ENCODE data around the gene BORCS5. TPM values are rescaled to one million over a fixed set of nuclear protein-coding genes. Genes with fewer than 3 reads are reported as not detected.

BORCS5 gene
- total and polyA plus RNA-seq, 2 donors (not counting 1 experiment from before 2014, with no cell fraction given) = 13.5 to 14.4 TPM

DNA sequence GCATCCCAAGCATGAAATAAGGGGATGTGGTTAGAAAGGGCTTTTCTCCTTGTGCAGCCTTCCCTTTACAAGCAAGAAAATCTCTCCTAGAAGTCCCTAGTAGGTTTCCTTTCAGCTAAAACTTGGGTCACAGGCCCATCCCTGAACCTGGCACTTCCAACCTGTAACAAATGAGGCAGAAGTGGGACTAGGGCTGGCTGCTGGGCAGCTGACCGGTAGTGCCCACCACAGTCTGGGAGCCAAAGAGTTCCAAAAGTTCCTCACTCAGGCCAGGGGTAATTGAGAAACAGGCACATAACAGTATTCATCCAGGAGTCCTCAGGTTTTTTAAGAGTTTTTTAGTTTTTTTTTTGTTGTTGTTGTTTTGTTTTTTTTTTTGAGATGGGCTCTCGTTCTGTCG lies 30.6 kb upstream of the BORCS5 start:
- no peaks in the 10 kb centered on the region for H3K9me3 ChIP-seq (ENCODE audit: control insufficient read depth, insufficient read depth, low read depth, low read length)
- H3K27ac ChIP-seq (ENCODE audit: insufficient read depth, low read length) = no peak overlapping the region
- no peak overlapping the region for H3K4me3 ChIP-seq (replicated peaks in 1 of 4; ENCODE audit: control extremely low read depth in 1 of 4, insufficient read depth in 1 of 4, low read depth in 3 of 4, low read length in 4 of 4)
- no peaks in the 10 kb centered on the region for H4K20me1 ChIP-seq (ENCODE audit: control insufficient read depth, extremely low read depth, insufficient read depth, low read length)
- no peaks in the 10 kb centered on the region for H3K27me3 ChIP-seq (ENCODE audit: control insufficient read depth, insufficient read depth, low read length)
- no peaks in the 10 kb centered on the region for H3K4me1 ChIP-seq (ENCODE audit: control insufficient read depth, extremely low read depth, insufficient read depth, low read length)
- no peak overlapping the region for H3K9ac ChIP-seq (ENCODE audit: insufficient read depth, low read length)
- no peaks in the 10 kb centered on the region for H3K79me2 ChIP-seq (ENCODE audit: control insufficient read depth, insufficient read depth, low read length)
- TF ChIP-seq EZH2 (IDR thresholded peaks at IDR 0.05; ENCODE audit: low read length, missing control alignments) = no peak
- TF ChIP-seq, protein P1, sequence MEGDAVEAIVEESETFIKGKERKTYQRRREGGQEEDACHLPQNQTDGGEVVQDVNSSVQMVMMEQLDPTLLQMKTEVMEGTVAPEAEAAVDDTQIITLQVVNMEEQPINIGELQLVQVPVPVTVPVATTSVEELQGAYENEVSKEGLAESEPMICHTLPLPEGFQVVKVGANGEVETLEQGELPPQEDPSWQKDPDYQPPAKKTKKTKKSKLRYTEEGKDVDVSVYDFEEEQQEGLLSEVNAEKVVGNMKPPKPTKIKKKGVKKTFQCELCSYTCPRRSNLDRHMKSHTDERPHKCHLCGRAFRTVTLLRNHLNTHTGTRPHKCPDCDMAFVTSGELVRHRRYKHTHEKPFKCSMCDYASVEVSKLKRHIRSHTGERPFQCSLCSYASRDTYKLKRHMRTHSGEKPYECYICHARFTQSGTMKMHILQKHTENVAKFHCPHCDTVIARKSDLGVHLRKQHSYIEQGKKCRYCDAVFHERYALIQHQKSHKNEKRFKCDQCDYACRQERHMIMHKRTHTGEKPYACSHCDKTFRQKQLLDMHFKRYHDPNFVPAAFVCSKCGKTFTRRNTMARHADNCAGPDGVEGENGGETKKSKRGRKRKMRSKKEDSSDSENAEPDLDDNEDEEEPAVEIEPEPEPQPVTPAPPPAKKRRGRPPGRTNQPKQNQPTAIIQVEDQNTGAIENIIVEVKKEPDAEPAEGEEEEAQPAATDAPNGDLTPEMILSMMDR (conservative IDR thresholded peaks at IDR 0.05 in 1 of 2, IDR thresholded peaks at IDR 0.05 in 1 of 2; ENCODE audit: low read depth in 1 of 2, low read length in 2 of 2) = no peak
- H3K4me2 ChIP-seq (ENCODE audit: extremely low read depth, insufficient read depth, low read length) = no peak overlapping the region
- no peaks in the 10 kb centered on the region for H3K36me3 ChIP-seq (ENCODE audit: control insufficient read depth, insufficient read depth, low read length)
- no peak overlapping the region for H2AFZ ChIP-seq (ENCODE audit: low read length)
- DNase-seq (ENCODE audit: low read depth in 2 of 2) = no peak

DNA sequence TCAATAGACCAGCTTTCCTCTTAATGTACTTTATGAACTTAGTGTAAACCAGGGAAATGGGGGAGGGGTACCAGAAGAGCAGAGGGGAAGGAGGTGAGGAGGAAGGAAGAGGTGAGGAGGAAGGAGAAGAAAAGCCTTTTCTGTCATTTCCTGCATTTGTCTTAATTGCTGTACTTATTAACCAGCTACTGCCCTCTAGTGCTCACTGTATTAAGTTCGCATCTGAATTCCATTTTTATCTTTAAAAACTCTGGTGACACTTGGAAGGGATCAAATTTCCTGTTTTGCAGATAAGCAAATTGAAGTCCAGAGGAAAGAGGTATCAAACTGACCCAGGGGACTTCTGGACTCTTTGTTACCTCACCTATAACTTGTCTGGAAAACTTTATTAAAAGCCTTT lies 29.1 kb upstream of the BORCS5 start:
- Histone ChIP-seq H3K36me3 (ENCODE audit: control insufficient read depth, insufficient read depth, low read length) (no peaks in the 10 kb centered on the region), H3K9ac (ENCODE audit: insufficient read depth, low read length) (no peak overlapping the region), H3K27me3 (ENCODE audit: control insufficient read depth, insufficient read depth, low read length) (no peaks in the 10 kb centered on the region), H3K27ac (ENCODE audit: insufficient read depth, low read length) (no peak overlapping the region), H3K79me2 (ENCODE audit: control insufficient read depth, insufficient read depth, low read length) (no peaks in the 10 kb centered on the region), H3K9me3 (ENCODE audit: control insufficient read depth, insufficient read depth, low read depth, low read length) (no peaks in the 10 kb centered on the region), H3K4me2 (ENCODE audit: extremely low read depth, insufficient read depth, low read length) (no peak overlapping the region), H3K4me3 (replicated peaks in 1 of 4; ENCODE audit: control extremely low read depth in 1 of 4, insufficient read depth in 1 of 4, low read depth in 3 of 4, low read length in 4 of 4) (no peak overlapping the region), H3K4me1 (ENCODE audit: control insufficient read depth, extremely low read depth, insufficient read depth, low read length) (no peaks in the 10 kb centered on the region), H2AFZ (ENCODE audit: low read length) (no peak overlapping the region), H4K20me1 (ENCODE audit: control insufficient read depth, extremely low read depth, insufficient read depth, low read length) (no peaks in the 10 kb centered on the region)
- no peak for TF ChIP-seq EZH2 (IDR thresholded peaks at IDR 0.05; ENCODE audit: low read length, missing control alignments)
- TF ChIP-seq, protein P1 (conservative IDR thresholded peaks at IDR 0.05 in 1 of 2, IDR thresholded peaks at IDR 0.05 in 1 of 2; ENCODE audit: low read depth in 1 of 2, low read length in 2 of 2) = peak; percentile 51 to 66
- DNase-seq (ENCODE audit: low read depth in 2 of 2) = peak; percentile 63 to 79

DNA sequence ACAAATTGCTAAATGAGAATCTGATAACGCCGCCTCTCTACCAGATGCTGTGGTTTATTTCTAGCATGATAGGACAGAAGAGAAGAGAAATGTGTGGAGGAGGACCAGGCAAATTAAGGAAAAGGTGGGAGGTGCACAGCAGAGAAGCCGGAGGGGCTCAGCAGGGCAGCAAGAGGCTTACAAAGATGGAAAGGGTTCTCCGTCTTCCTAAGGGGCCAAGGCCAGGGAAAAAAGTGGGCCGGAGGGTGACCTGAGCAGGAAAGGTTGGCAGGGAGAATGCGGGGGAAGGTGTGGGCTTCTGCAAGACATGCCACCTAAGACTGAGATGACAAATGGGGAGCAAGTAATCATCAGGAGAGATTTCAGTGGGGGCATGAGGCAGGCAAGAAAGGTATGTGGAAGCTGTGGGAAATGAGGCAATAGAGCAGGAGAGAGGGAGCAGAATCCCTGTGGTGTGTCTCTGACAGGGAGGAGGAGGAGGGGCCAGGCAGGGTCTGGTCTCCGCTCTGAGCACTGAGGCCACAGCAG lies 25.6 kb upstream of the BORCS5 start:
- H3K27ac ChIP-seq (ENCODE audit: insufficient read depth, low read length) = no peak overlapping the region
- no peak overlapping the region for H2AFZ ChIP-seq (ENCODE audit: low read length)
- H3K9ac ChIP-seq (ENCODE audit: insufficient read depth, low read length) = no peak overlapping the region
- H3K4me2 ChIP-seq (ENCODE audit: extremely low read depth, insufficient read depth, low read length) = no peak overlapping the region
- H4K20me1 ChIP-seq (ENCODE audit: control insufficient read depth, extremely low read depth, insufficient read depth, low read length) = no peaks in the 10 kb centered on the region
- H3K4me1 ChIP-seq (ENCODE audit: control insufficient read depth, extremely low read depth, insufficient read depth, low read length) = peaks cover 2% of the 10 kb centered on the region
- H3K27me3 ChIP-seq (ENCODE audit: control insufficient read depth, insufficient read depth, low read length) = no peaks in the 10 kb centered on the region
- H3K36me3 ChIP-seq (ENCODE audit: control insufficient read depth, insufficient read depth, low read length) = no peaks in the 10 kb centered on the region
- DNase-seq (ENCODE audit: low read depth in 2 of 2) = peak in 1 of 2 donors; percentile 78
- H3K4me3 ChIP-seq (replicated peaks in 1 of 4; ENCODE audit: control extremely low read depth in 1 of 4, insufficient read depth in 1 of 4, low read depth in 3 of 4, low read length in 4 of 4) = no peak overlapping the region
- no peaks in the 10 kb centered on the region for H3K79me2 ChIP-seq (ENCODE audit: control insufficient read depth, insufficient read depth, low read length)
- TF ChIP-seq, protein P1 (conservative IDR thresholded peaks at IDR 0.05 in 1 of 2, IDR thresholded peaks at IDR 0.05 in 1 of 2; ENCODE audit: low read depth in 1 of 2, low read length in 2 of 2) = no peak
- TF ChIP-seq EZH2 (IDR thresholded peaks at IDR 0.05; ENCODE audit: low read length, missing control alignments) = no peak
- H3K9me3 ChIP-seq (ENCODE audit: control insufficient read depth, insufficient read depth, low read depth, low read length) = no peaks in the 10 kb centered on the region

Measured in fibroblast of lung (primary cell).